ENCODE measurements around the gene ST3GAL2.
"Not testable (repeated sequence)": the region's sequence is repeated elsewhere in the genome, so short reads cannot be mapped to it uniquely, and the experiment has no call there.

ST3GAL2 gene

GRCh38 chr16:70391446-70391845, 47.5 kb downstream of the ST3GAL2 start:
- TF ChIP-seq FOXA1 (IDR thresholded peaks at IDR 0.05) (no peak), L3MBTL2 (conservative IDR thresholded peaks at IDR 0.05) (no peak), TARDBP (IDR thresholded peaks at IDR 0.05) (no peak), ZNF384 (IDR thresholded peaks at IDR 0.05) (no peak), BHLHE40 (IDR thresholded peaks at IDR 0.05; ENCODE audit: borderline replicate concordance) (no peak), ELF4 (IDR thresholded peaks at IDR 0.05) (no peak), FOXM1 (IDR thresholded peaks at IDR 0.05; ENCODE audit: borderline replicate concordance) (no peak), CTBP1 (IDR thresholded peaks at IDR 0.05; ENCODE audit: borderline replicate concordance) (no peak), HDGF (IDR thresholded peaks at IDR 0.05; ENCODE audit: borderline replicate concordance) (no peak), LEF1 (IDR thresholded peaks at IDR 0.05; ENCODE audit: borderline replicate concordance) (no peak), ARNT (IDR thresholded peaks at IDR 0.05) (no peak), FOXK2 (IDR thresholded peaks at IDR 0.05) (no peak), NFRKB (IDR thresholded peaks at IDR 0.05) (no peak), SP1 (IDR thresholded peaks at IDR 0.05) (no peak), PKNOX1 (IDR thresholded peaks at IDR 0.05) (no peak), SUZ12 (IDR thresholded peaks at IDR 0.05) (no peak)
- CTCF ChIA-PET, result no interaction called here

GRCh38 chr16:70390774-70391173, 48.1 kb downstream of the ST3GAL2 start:
- DNase-seq (ENCODE audit: extremely low spot score), result no peak
- CTCF ChIA-PET, result interaction anchor here (0.6 to 0.7 kb wide), 2 partner anchors 139 to 262 kb away, joined by 3 read pairs; no protein-coding TSS in a partner anchor
- POLR2A ChIA-PET, result interaction anchor here (3.4 kb wide), 1 partner anchor 9 kb away, joined by 24 read pairs; no protein-coding TSS in a partner anchor
- TF ChIP-seq LEF1 (IDR thresholded peaks at IDR 0.05; ENCODE audit: borderline replicate concordance), result no peak
- no peak for TF ChIP-seq L3MBTL2 (conservative IDR thresholded peaks at IDR 0.05)
- no peak for TF ChIP-seq BHLHE40 (IDR thresholded peaks at IDR 0.05; ENCODE audit: borderline replicate concordance)
- no peak for TF ChIP-seq TARDBP (IDR thresholded peaks at IDR 0.05)
- TF ChIP-seq ZNF384 (IDR thresholded peaks at IDR 0.05), result no peak
- TF ChIP-seq ARNT (IDR thresholded peaks at IDR 0.05), result no peak
- no peak for TF ChIP-seq SUZ12 (IDR thresholded peaks at IDR 0.05)

More at GRCh38 chr16:70391446-70391845, 47.5 kb downstream of the ST3GAL2 start:
- DNase-seq (ENCODE audit: extremely low spot score), result no peak
- POLR2A ChIA-PET, result interaction anchor here (1.2 to 3.4 kb wide), 2 partner anchors 9 to 10 kb away, joined by 3 to 24 read pairs; no protein-coding TSS in a partner anchor

- ChIA-PET CTCF (no interaction called here), POLR2A (no interaction called here)
- DNase-seq (ENCODE audit: extremely low spot score), result no peak
- no peak for TF ChIP-seq SUZ12 (IDR thresholded peaks at IDR 0.05)
- TF ChIP-seq ARNT (IDR thresholded peaks at IDR 0.05), result no peak
- no peak for TF ChIP-seq TARDBP (IDR thresholded peaks at IDR 0.05)
These were observed 50.8 kb downstream of the ST3GAL2 start for GRCh38 chr16:70388006-70388680.

- CTCF ChIA-PET; POLR2A ChIA-PET; DNase-seq (ENCODE audit: extremely low spot score): not testable (repeated sequence)
These were observed 52.5 kb downstream of the ST3GAL2 start for GRCh38 chr16:70386289-70386986.

GRCh38 chr16:70383421-70383960, 55.4 kb downstream of the ST3GAL2 start:
- POLR2A ChIA-PET, result interaction anchor here (1.0 kb wide), 1 partner anchor 9 kb away, joined by 3 read pairs; no protein-coding TSS in a partner anchor
- CTCF ChIA-PET, result no interaction called here
- no peak for DNase-seq (ENCODE audit: extremely low spot score)
- no peak for TF ChIP-seq LEF1 (IDR thresholded peaks at IDR 0.05; ENCODE audit: borderline replicate concordance)

GRCh38 chr16:70381604-70382342, 57.1 kb downstream of the ST3GAL2 start:
- DNase-seq (ENCODE audit: extremely low spot score), result no peak
- CTCF ChIA-PET, result interaction anchor here (0.6 kb wide), 1 partner anchor 1184 kb away, joined by 3 read pairs; no protein-coding TSS in a partner anchor
- TF ChIP-seq SP1 (IDR thresholded peaks at IDR 0.05) (no peak), CTBP1 (IDR thresholded peaks at IDR 0.05; ENCODE audit: borderline replicate concordance) (no peak), PKNOX1 (IDR thresholded peaks at IDR 0.05) (no peak), NFRKB (IDR thresholded peaks at IDR 0.05) (no peak), LEF1 (IDR thresholded peaks at IDR 0.05; ENCODE audit: borderline replicate concordance) (no peak), ARNT (IDR thresholded peaks at IDR 0.05) (no peak), FOXA1 (IDR thresholded peaks at IDR 0.05) (no peak), TARDBP (IDR thresholded peaks at IDR 0.05) (no peak), FOXK2 (IDR thresholded peaks at IDR 0.05) (no peak), HDGF (IDR thresholded peaks at IDR 0.05; ENCODE audit: borderline replicate concordance) (no peak), BHLHE40 (IDR thresholded peaks at IDR 0.05; ENCODE audit: borderline replicate concordance) (no peak), ZNF384 (IDR thresholded peaks at IDR 0.05) (no peak), L3MBTL2 (conservative IDR thresholded peaks at IDR 0.05) (no peak), FOXM1 (IDR thresholded peaks at IDR 0.05; ENCODE audit: borderline replicate concordance) (no peak), SUZ12 (IDR thresholded peaks at IDR 0.05) (no peak)
- POLR2A ChIA-PET, result interaction anchor here (0.6 to 2.8 kb wide), 28 partner anchors 9 to 272 kb away, joined by 3 to 29 read pairs (median 6); partner anchors contain the start of genes COG4, DDX19A, FCSK and SF3B3
